CD4-positive, CD25-positive, alpha-beta regulatory T cell (primary cell): ENCODE results near the gene PHETA2. TPM values are rescaled to one million over a fixed set of nuclear protein-coding genes. Genes with fewer than 3 reads are reported as not detected.

ENCODE experiments used
- polyA plus RNA-seq, 4 donors: library from polyadenylated mRNA; unstranded; fragments of 300-500 nt; fragmentation: Illumina TruSeq; gene quantifications; one replicate each; pipeline ENCODE4 v1.2.3, GENCODE V29; 2021
- total RNA-seq: library from RNA; stranded (reverse); gene quantifications from one replicate; pipeline ENCODE4 v1.2.3, GENCODE V29; 2022

PHETA2 gene
- total and polyA plus RNA-seq, 5 donors from 2014 or later = 1.5 to 2.6 (median 2.0) TPM

Other genes with a start within 250 kb of the PHETA2 start
- 98.6 TPM for gene SREBF2, start 241.1 kb upstream of the PHETA2 start, total RNA-seq
- gene SREBF2, start 241.1 kb upstream of the PHETA2 start, polyA plus RNA-seq = 10 to 100 TPM; 12.8 to 14.7 (median 13.5) TPM
- 0.27 TPM for gene SHISA8, start 159.2 kb upstream of the PHETA2 start, total RNA-seq
- gene SHISA8, start 159.2 kb upstream of the PHETA2 start, polyA plus RNA-seq = under 1 TPM in 1 of 4 donors, not detected in 3; 0.28 TPM
- 10.1 TPM for gene TNFRSF13C, start 147.4 kb upstream of the PHETA2 start, total RNA-seq
- 1 to 10 TPM; 1.2 to 3.6 (median 2.0) TPM for gene TNFRSF13C, start 147.4 kb upstream of the PHETA2 start, polyA plus RNA-seq
- gene CENPM, start 127.1 kb upstream of the PHETA2 start, total RNA-seq = 33.9 TPM
- 10 to 100 TPM; 52.9 to 75.7 (median 65.8) TPM for gene CENPM, start 127.1 kb upstream of the PHETA2 start, polyA plus RNA-seq
- gene SEPTIN3, start 104.8 kb upstream of the PHETA2 start, total RNA-seq = 0.67 TPM
- under 1 TPM in 3 of 4 donors, not detected in 1; 0.11 to 0.49 (median 0.39) TPM for gene SEPTIN3, start 104.8 kb upstream of the PHETA2 start, polyA plus RNA-seq
- gene WBP2NL, start 75.5 kb upstream of the PHETA2 start, total RNA-seq = 2.9 TPM
- gene WBP2NL, start 75.5 kb upstream of the PHETA2 start, polyA plus RNA-seq = 1 to 10 TPM in 1 of 4 donors, under 1 TPM in 3; 0.46 to 1.5 (median 0.62) TPM
- gene NAGA, start 3.4 kb upstream of the PHETA2 start, total RNA-seq = 12.7 TPM
- 10 to 100 TPM; 17.9 to 29.0 (median 26.0) TPM for gene NAGA, start 3.4 kb upstream of the PHETA2 start, polyA plus RNA-seq
- 77.0 TPM for gene SMDT1, start 5.5 kb downstream of the PHETA2 start, total RNA-seq
- gene SMDT1, start 5.5 kb downstream of the PHETA2 start, polyA plus RNA-seq = 100 to 1,000 TPM; 114 to 263 (median 154) TPM
- gene NDUFA6, start 16.5 kb downstream of the PHETA2 start, total RNA-seq = 60.2 TPM
- 100 to 1,000 TPM; 143 to 216 (median 165) TPM for gene NDUFA6, start 16.5 kb downstream of the PHETA2 start, polyA plus RNA-seq
- 9.0 TPM for gene CYP2D6, start 56.6 kb downstream of the PHETA2 start, total RNA-seq
- under 1 TPM in 2 of 4 donors, not detected in 2; 0.17 to 0.26 TPM for gene CYP2D6, start 56.6 kb downstream of the PHETA2 start, polyA plus RNA-seq
- 101 TPM for gene TCF20, start 196.4 kb downstream of the PHETA2 start, total RNA-seq
- 1 to 10 TPM; 1.4 to 2.1 (median 1.9) TPM for gene TCF20, start 196.4 kb downstream of the PHETA2 start, polyA plus RNA-seq